ENCODE measurements around the gene AKAP9. TPM values are rescaled to one million over a fixed set of nuclear protein-coding genes. Genes with fewer than 3 reads are reported as not detected.

The AKAP9 gene
- total RNA-seq, 2 donors from 2014 or later: 57.0 to 61.9 TPM

- Histone ChIP-seq H3K9me3 (ENCODE audit: control insufficient read depth, low read length) (peaks cover 58% of the 10 kb centered on the region), H3K36me3 (ENCODE audit: control insufficient read depth, insufficient read depth, low read length) (peaks cover 76% of the 10 kb centered on the region), H3K4me3 (ENCODE audit: low read length) (peak overlapping the region; percentile 44), H3K9ac (ENCODE audit: extremely low read depth, low read length, poor library complexity, severe bottlenecking) (no peak overlapping the region), H3K4me1 (ENCODE audit: control insufficient read depth, insufficient read depth, low read length) (no peaks in the 10 kb centered on the region), H3K27ac (ENCODE audit: low read depth, low read length) (no peak overlapping the region), H3K27me3 (ENCODE audit: control insufficient read depth, insufficient read depth, low read length, poor library complexity, severe bottlenecking) (no peaks in the 10 kb centered on the region)
- no peaks in the 10 kb centered on the region for H3K4me1 Mint-ChIP-seq
- H3K27me3 Mint-ChIP-seq (ENCODE audit: insufficient read depth): no peaks in the 10 kb centered on the region
- H3K4me3 Mint-ChIP-seq: no peak overlapping the region
- no peak for TF ChIP-seq CTCF (conservative IDR thresholded peaks at IDR 0.05)
- peaks cover 38% of the 10 kb centered on the region for H3K9me3 Mint-ChIP-seq
- no peak for DNase-seq
- peaks cover 71% of the 10 kb centered on the region for H3K36me3 Mint-ChIP-seq (ENCODE audit: low read depth)
- WGBS, 2 experiments (ENCODE audit: insufficient coverage in 1 of 2, insufficient read length in 1 of 2): no CpG with 5 or more reads among the region's 1 CpG
- no peak overlapping the region for H3K27ac Mint-ChIP-seq
These were observed 88.0 kb downstream of the AKAP9 start for GRCh38 chr7:92028686-92029085.

- Histone ChIP-seq H3K9me3 (ENCODE audit: control insufficient read depth, low read length) (peaks cover 20% of the 10 kb centered on the region), H3K4me3 (ENCODE audit: low read length) (no peak overlapping the region), H3K4me1 (ENCODE audit: control insufficient read depth, insufficient read depth, low read length) (no peaks in the 10 kb centered on the region), H3K9ac (ENCODE audit: extremely low read depth, low read length, poor library complexity, severe bottlenecking) (no peak overlapping the region), H3K27me3 (ENCODE audit: control insufficient read depth, insufficient read depth, low read length, poor library complexity, severe bottlenecking) (no peaks in the 10 kb centered on the region), H3K36me3 (ENCODE audit: control insufficient read depth, insufficient read depth, low read length) (peaks cover 73% of the 10 kb centered on the region), H3K27ac (ENCODE audit: low read depth, low read length) (no peak overlapping the region)
- 80 to 97% methylated on average over 1 to 2 of the region's 2 CpGs for WGBS, 2 experiments (ENCODE audit: insufficient coverage in 1 of 2, insufficient read length in 1 of 2)
- H3K27me3 Mint-ChIP-seq (ENCODE audit: insufficient read depth): no peaks in the 10 kb centered on the region
- H3K4me3 Mint-ChIP-seq: no peak overlapping the region
- H3K27ac Mint-ChIP-seq: no peak overlapping the region
- peaks cover 43% of the 10 kb centered on the region for H3K36me3 Mint-ChIP-seq (ENCODE audit: low read depth)
- TF ChIP-seq CTCF (conservative IDR thresholded peaks at IDR 0.05): no peak
- no peak for DNase-seq
- peaks cover 2% of the 10 kb centered on the region for H3K9me3 Mint-ChIP-seq
- H3K4me1 Mint-ChIP-seq: peaks cover 13% of the 10 kb centered on the region
These were observed 93.5 kb downstream of the AKAP9 start for GRCh38 chr7:92034116-92034515.

- no peaks in the 10 kb centered on the region for H3K4me1 ChIP-seq (ENCODE audit: control insufficient read depth, insufficient read depth, low read length)
- peaks cover 34% of the 10 kb centered on the region for H3K36me3 Mint-ChIP-seq (ENCODE audit: low read depth)
- H3K4me3 ChIP-seq (ENCODE audit: low read length): no peak overlapping the region
- DNase-seq: no peak
- no peaks in the 10 kb centered on the region for H3K9me3 Mint-ChIP-seq
- H3K4me3 Mint-ChIP-seq: no peak overlapping the region
- H3K27ac ChIP-seq (ENCODE audit: low read depth, low read length): no peak overlapping the region
- no peaks in the 10 kb centered on the region for H3K27me3 ChIP-seq (ENCODE audit: control insufficient read depth, insufficient read depth, low read length, poor library complexity, severe bottlenecking)
- 100% methylated on average over 1 of the region's 1 CpG; no CpG with 5 or more reads in 1 of the 2 experiments for WGBS, 2 experiments (ENCODE audit: insufficient coverage in 1 of 2, insufficient read length in 1 of 2)
- no peak overlapping the region for H3K9ac ChIP-seq (ENCODE audit: extremely low read depth, low read length, poor library complexity, severe bottlenecking)
- H3K36me3 ChIP-seq (ENCODE audit: control insufficient read depth, insufficient read depth, low read length): peaks cover 71% of the 10 kb centered on the region
- TF ChIP-seq CTCF (conservative IDR thresholded peaks at IDR 0.05): no peak
- peaks cover 13% of the 10 kb centered on the region for H3K4me1 Mint-ChIP-seq
- H3K27me3 Mint-ChIP-seq (ENCODE audit: insufficient read depth): no peaks in the 10 kb centered on the region
- H3K27ac Mint-ChIP-seq: peak overlapping the region; percentile 66
- peaks cover 9% of the 10 kb centered on the region for H3K9me3 ChIP-seq (ENCODE audit: control insufficient read depth, low read length)
These were observed 94.9 kb downstream of the AKAP9 start for GRCh38 chr7:92035576-92035975.
